Measurements from ENCODE around the gene GID4.

Gene GID4

DNA sequence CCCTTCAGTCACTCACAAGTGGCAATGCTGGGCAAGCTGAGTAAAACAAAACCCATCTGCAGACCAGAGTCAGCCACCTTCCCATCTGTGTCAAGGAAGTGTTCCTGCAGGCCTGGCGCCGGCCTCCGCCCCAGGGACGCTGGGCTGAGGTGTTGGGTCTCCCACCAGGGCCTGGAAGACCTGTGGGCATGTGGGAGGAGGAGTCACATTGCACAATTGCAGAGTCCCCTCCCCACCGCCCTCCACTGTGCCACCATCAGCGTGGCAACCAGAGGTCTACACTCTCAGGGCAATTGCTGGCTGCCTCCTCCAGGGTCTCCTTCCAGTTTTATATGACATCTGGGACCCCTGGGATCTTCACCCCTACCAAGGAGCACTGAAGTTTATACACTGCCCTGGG lies 66.4 kb downstream of the GID4 start:
- no peak for DNase-seq

DNA sequence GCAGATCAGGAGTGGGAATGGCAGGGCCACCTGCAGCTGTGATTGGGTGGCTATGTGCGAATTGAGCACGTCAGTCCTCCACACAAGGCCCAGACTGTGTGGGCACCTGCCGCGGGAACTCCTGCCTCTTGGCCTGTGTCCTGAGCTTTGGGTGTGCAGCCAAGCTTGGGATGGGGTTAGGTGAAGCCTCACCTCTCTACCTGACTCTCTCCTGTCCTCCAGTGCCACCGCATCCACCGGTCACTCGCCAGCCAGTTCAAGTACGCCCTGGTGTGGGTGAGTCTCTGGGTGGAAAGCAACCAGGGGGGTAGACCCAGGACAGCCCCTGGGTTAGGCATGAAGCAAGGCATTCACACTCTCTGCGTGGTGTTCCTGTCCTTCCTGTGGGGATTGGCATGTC lies 67.0 kb downstream of the GID4 start:
- DNase-seq, result no peak

DNA sequence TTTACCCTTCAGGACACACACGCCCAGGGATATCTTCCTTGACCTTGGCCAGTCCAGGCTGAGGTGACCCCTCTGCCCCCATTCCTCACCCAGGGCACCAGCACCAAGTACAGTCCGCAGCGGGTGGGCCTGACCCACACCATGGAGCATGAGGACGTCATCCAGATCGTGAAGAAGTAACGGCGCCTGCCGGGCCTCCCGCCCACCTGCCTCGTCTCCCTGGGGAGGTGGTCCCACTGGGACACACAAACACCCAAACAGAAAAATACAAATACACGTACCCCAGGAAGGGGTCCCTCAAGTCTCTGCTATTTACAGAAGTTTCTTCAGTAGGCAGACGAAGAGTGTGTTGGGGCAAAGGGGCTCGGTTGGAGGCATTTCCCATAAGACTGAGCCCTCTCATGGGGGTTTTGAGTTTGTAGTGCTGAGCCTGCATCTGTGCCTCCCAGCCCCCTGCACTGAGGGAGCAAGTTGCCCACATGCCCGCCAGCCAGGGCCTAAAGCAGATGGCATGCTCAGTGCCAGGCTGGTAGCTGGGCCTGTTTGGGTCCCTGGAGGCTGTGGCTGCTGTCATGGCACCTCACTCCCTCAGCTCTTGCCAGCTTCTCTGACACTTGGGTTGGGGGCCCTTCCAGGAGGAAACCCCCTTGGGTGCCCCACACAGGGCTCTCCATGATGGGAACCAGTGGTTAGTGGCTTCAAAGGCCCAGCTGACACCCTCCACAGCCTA lies 68.0 kb downstream of the GID4 start:
- DNase-seq, result no peak

DNA sequence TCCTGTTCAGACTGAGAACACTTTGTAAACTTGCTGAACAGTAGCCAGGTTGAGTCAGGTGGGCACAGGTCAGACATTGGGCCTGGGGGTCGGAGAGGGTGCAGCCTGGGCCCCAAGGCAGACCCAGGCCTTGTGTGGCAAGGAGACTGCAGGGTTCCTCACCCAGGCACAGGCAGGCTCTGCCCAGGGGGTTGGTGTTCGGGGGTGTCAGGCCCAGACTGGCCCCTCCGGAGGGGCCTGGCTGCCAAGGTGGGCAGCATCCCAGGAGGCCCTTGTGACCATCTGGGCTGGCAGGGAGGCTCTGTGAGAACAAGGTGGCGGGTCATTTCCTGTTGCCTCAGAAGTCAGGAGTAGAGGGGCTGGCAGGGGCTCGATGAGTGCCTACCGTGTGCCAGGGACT lies 68.8 kb downstream of the GID4 start:
- no peak for DNase-seq

DNA sequence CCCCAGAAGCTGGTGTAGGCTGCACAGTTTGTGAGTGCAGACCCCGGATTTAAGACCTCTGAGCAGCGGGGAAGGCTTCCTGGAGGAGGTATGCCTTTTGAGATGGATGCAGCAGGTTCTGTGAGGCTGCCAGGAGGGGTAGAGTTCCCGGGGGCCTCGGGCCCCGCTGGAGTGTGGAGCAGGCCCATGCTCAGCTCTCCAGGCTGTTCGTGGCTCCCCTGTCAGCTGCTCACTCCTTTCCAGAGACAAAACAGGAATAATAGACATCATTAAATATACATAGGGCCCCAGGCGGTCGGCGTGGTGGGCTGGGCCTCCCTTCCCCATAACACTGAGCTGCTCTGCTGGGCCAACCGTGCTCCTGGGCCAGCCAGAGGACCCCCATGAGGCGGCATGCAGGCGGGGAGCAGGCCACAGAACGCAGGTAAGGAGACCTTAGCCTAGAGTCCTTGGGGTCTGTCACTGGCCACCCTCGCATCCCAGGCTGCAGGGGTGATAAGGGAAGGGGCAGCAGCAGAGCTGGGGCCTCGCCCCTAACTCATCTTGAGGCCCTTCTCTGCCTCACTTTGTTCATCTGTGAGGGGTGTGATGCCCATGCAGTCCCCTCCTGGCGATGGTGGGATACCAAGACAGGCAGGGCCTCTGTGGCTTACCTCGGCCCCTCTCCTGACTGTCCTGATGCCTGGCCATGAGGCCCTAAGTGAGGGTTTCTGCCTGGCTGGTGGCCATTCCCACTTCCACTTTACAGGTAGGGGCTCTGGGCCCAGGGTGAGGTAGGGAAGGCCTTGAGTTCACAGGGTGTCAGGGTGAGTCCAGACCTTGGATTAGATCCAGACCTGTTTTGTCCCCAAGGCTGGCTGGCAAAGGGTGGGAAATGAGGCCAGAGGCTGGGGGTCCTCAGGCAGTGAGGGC lies 69.4 kb downstream of the GID4 start, which contains the start of gene MYO15A:
TSS of gene MYO15A (plus strand) at position 356 of the 912 bp plus-strand sequence. CDS start 10,045 bp downstream, outside the sequence.
- DNase-seq, result no peak

DNA sequence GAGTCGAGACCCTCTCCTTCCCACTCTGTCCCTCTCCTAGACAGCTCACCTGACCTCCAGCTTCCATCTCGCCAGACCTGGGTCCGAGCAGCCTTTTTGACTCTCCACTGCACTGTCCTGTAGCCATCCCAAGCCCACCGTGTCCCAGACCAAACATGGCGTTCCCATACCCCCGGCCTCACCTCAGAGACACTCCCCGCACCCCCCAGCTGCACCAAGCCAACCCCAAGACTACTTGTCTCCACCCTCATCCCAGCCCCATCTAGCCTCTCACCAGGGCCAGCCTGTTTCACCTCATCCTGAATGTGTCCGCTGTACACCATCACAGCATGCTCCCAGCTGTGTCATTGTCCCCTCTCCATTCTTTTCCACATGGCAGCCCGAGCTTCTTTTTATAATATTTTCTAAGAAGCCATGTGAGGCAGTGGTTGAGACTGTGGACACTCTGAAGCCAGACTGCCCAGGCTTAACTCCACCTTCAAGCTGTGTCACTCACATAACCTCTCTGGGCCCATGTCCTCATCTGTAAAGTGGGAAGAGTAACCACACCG lies 70.8 kb downstream of the GID4 start:
- DNase-seq, result no peak

DNA sequence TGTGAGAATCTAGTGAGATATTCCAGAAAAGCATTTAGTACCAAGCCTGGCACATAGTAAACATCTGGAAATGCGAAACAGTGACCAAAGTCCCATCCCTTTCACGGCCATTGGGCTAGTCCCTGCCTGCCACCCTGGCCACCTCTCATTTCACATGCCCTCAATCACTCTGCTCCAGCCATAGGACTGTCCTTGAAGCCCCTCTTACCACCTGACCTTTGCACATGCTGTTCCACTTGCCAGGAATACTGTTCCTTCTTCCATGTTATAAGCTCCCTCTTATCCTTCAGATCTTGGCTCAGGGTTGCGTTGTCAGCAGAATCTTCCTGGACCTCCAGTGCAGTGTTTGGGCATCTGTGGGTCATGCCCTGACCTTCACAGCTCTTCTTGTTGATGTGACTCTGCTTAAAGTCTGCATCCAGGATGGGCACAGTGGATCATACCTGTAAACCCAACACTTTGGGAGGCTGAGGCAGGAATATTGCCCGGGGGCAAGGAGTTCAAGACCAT lies 71.5 kb downstream of the GID4 start:
- DNase-seq, result no peak

DNA sequence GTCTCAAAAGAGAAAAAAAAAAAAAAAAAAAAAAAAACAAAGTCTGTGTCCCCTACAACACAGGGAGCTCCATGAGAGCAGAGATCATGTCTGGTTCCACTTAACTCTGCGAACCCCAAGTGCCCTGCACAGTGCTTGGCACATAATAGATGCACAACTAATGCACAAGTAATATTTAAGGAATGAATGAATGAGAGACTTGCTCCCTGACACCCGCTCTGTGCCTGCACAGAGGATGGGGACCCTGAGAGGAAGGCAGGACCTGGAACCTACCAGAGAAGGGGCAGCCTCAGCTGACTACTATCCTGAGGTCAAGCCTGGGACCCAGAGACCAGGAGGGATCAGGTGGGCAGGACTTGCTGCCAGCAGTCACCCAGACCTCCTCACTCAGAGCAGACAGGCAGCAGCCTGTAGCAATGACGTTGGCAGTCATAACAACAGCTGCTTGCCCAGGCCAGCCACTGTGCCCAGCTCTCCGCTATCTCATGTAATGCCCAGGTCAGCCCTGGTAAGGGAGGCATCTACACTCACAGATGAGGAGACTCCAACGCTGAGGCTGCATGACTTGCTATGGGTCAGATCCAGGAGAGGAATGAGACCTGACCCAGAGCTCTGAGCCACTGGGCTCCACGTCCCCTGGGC lies 72.2 kb downstream of the GID4 start:
- DNase-seq, result no peak

DNA sequence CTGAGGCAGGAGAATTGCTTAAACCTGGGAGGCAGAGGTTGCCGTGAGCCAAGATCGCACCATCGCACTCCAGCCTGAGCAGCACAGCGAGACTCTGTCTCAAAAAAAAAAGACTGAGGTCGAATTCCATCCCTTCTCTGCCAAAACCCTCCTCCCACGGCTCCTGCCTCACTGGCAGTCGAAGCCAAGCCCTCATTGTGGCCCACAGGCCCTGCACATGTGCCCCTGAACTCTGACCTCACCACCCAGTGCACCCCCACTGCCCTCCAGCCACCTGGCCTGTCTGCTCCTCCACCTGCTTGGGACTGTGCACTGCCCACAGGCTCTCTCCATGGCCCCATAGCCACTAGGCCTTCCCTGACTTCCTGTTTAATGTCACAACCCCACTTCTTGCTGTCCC lies 76.3 kb downstream of the GID4 start:
- DNase-seq, result no peak

DNA sequence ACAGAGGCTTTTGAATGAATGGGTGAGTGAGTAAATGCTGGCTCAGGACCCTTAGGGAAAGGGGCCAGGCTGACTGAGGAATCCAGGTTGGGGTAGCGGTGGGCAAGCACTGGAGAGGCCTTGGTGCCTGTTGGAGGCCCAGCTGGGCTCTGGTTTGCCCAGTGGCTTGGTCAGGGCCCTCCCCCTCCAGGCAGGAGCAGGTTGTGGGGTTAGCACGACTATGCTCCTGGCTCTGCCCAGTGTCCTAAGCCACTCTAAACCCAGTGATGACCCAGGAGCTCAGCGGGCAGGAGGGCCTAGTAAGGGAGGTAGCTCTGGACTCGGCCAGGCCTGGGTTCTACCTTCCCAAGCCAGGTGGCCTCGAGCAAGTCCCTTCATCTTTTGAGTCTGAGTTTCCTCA lies 76.9 kb downstream of the GID4 start:
- no peak for DNase-seq

DNA sequence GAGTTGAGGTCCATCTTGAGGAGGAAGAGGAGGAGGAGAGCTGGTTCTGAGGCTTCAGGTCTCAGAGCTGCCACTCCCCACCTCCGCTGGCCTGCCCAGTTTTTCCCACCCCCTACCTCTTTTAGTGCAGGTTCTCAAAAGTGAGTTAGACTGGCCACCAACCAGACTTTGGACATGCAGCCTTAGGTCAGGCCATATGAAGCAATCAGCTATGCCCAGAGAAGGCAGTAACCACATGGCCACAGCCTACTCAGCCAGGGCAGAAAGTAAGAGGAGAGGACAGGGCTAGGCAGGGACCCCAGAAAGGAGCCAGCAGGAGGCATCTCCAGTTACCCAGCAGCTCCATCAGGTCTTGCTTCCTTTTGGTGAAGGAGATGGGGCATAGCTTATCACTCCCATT lies 78.3 kb downstream of the GID4 start:
- no peak for DNase-seq
